Endothelial cell (in vitro differentiated cells): Measurements from ENCODE around the gene C1orf105. TPM values are rescaled to one million over a fixed set of nuclear protein-coding genes. Genes with fewer than 3 reads are reported as not detected.

Experiments used
- DNase-seq: peaks from one replicate; pipeline ENCODE4 v3.0.0; 2021; ENCODE audit warnings: low spot score
- H3K27ac Mint-ChIP-seq: one replicate; pipeline ENCODE4 v1.8.0; 2021; ENCODE audit warnings: mixed read lengths, inconsistent platforms; ENCODE audit not compliant: unreplicated experiment
- H3K27me3 Mint-ChIP-seq: one replicate; pipeline ENCODE4 v1.8.0; 2021; ENCODE audit warnings: mild to moderate bottlenecking, moderate library complexity, mixed read lengths, inconsistent platforms; ENCODE audit not compliant: unreplicated experiment
- H3K36me3 Mint-ChIP-seq: one replicate; pipeline ENCODE4 v1.8.0; 2021; ENCODE audit warnings: mild to moderate bottlenecking, low read depth, mixed read lengths, inconsistent platforms; ENCODE audit not compliant: unreplicated experiment
- H3K4me1 Mint-ChIP-seq: one replicate; pipeline ENCODE4 v1.8.0; 2021; ENCODE audit warnings: mild to moderate bottlenecking, mixed read lengths, inconsistent platforms; ENCODE audit not compliant: unreplicated experiment
- H3K4me3 Mint-ChIP-seq: one replicate; pipeline ENCODE4 v1.8.0; 2021; ENCODE audit warnings: mild to moderate bottlenecking, mixed read lengths, inconsistent platforms; ENCODE audit not compliant: unreplicated experiment
- H3K9me3 Mint-ChIP-seq: one replicate; pipeline ENCODE4 v1.8.0; 2021; ENCODE audit warnings: mixed read lengths, inconsistent platforms; ENCODE audit not compliant: unreplicated experiment
- total RNA-seq: library from RNA; stranded (reverse); fragmentation: NEBNext Ultra II Directional; extraction: Animal tissue kit (Norgen Biotek cat#: 25700); gene quantifications from one replicate; pipeline ENCODE4 v1.2.1, GENCODE V29; 2021; ENCODE audit not compliant: unreplicated experiment
- TF ChIP-seq, protein P1 (sequence below): fragments of 200-600 bp; sonication (generic); IDR thresholded peaks from one replicate; pipeline ENCODE4 v1.5.0; 2021; ENCODE audit warnings: antibody characterized with exemption; ENCODE audit not compliant: unreplicated experiment

C1orf105 gene
- total RNA-seq, 1 donor from 2014 or later, result 0.85 TPM

GRCh38 chr1:172394811-172395210, 25.7 kb upstream of the C1orf105 start:
- no peaks in the 10 kb centered on the region for H3K36me3 Mint-ChIP-seq
- TF ChIP-seq, protein P1, sequence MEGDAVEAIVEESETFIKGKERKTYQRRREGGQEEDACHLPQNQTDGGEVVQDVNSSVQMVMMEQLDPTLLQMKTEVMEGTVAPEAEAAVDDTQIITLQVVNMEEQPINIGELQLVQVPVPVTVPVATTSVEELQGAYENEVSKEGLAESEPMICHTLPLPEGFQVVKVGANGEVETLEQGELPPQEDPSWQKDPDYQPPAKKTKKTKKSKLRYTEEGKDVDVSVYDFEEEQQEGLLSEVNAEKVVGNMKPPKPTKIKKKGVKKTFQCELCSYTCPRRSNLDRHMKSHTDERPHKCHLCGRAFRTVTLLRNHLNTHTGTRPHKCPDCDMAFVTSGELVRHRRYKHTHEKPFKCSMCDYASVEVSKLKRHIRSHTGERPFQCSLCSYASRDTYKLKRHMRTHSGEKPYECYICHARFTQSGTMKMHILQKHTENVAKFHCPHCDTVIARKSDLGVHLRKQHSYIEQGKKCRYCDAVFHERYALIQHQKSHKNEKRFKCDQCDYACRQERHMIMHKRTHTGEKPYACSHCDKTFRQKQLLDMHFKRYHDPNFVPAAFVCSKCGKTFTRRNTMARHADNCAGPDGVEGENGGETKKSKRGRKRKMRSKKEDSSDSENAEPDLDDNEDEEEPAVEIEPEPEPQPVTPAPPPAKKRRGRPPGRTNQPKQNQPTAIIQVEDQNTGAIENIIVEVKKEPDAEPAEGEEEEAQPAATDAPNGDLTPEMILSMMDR, result no peak
- H3K27me3 Mint-ChIP-seq, result no peaks in the 10 kb centered on the region
- H3K4me3 Mint-ChIP-seq, result no peak overlapping the region
- H3K4me1 Mint-ChIP-seq, result peaks cover 54% of the 10 kb centered on the region
- peak overlapping the region; percentile 74 for H3K27ac Mint-ChIP-seq
- no peaks in the 10 kb centered on the region for H3K9me3 Mint-ChIP-seq
- no peak for DNase-seq

- Mint-ChIP-seq H3K9me3 (no peaks in the 10 kb centered on the region), H3K4me1 (peaks cover 56% of the 10 kb centered on the region), H3K4me3 (no peak overlapping the region), H3K27me3 (no peaks in the 10 kb centered on the region), H3K27ac (no peak overlapping the region), H3K36me3 (no peaks in the 10 kb centered on the region)
- no peak for DNase-seq
- TF ChIP-seq, protein P1, result no peak
These were observed 24.9 kb upstream of the C1orf105 start for GRCh38 chr1:172395576-172395975.

GRCh38 chr1:172397221-172397620, 23.3 kb upstream of the C1orf105 start:
- no peak for DNase-seq
- TF ChIP-seq, protein P1, result no peak
- peaks cover 53% of the 10 kb centered on the region for H3K4me1 Mint-ChIP-seq
- no peak overlapping the region for H3K4me3 Mint-ChIP-seq
- no peaks in the 10 kb centered on the region for H3K9me3 Mint-ChIP-seq
- no peaks in the 10 kb centered on the region for H3K36me3 Mint-ChIP-seq
- H3K27ac Mint-ChIP-seq, result no peak overlapping the region
- no peaks in the 10 kb centered on the region for H3K27me3 Mint-ChIP-seq

GRCh38 chr1:172397633-172398032, 22.9 kb upstream of the C1orf105 start:
- Mint-ChIP-seq H3K4me1 (peaks cover 53% of the 10 kb centered on the region), H3K4me3 (no peak overlapping the region), H3K9me3 (no peaks in the 10 kb centered on the region), H3K27ac (no peak overlapping the region), H3K27me3 (no peaks in the 10 kb centered on the region), H3K36me3 (no peaks in the 10 kb centered on the region)
- TF ChIP-seq, protein P1, result no peak
- no peak for DNase-seq

DNA sequence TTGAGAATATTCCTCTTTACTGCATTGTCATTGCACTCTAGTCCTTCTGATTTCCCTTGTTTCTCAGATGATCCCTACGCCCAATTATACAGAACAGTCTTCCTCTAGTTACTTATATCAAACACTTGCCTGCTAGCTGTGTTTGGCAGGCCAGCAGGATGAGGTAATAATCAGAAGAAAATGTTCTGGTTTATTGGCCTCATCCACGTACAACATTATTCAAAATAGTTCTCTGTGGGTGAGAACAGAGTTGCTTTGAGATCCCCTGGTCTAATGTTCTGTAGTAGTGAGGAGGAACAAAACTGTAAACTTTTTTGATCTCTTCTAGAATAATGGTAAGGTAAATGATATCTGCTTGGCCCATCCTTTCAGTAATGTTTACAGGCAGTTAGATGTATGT, 22.3 kb upstream of the C1orf105 start:
- H3K4me1 Mint-ChIP-seq, result peaks cover 53% of the 10 kb centered on the region
- H3K27me3 Mint-ChIP-seq, result no peaks in the 10 kb centered on the region
- no peaks in the 10 kb centered on the region for H3K36me3 Mint-ChIP-seq
- TF ChIP-seq, protein P1, result no peak
- H3K4me3 Mint-ChIP-seq, result no peak overlapping the region
- no peak for DNase-seq
- peak overlapping the region; percentile 64 for H3K27ac Mint-ChIP-seq
- no peaks in the 10 kb centered on the region for H3K9me3 Mint-ChIP-seq
